Measurements from ENCODE around the gene LEO1.

- TF ChIP-seq CTCF (IDR thresholded peaks at IDR 0.05) (no peak), EP300 (IDR thresholded peaks at IDR 0.05) (no peak), POLR2A (IDR thresholded peaks at IDR 0.05) (no peak)
Observed at GRCh38 chr15:51965691-51966090, 5.9 kb downstream of the LEO1 start.

Data from tibial nerve (tissue), 4 donors.